PFSK-1 (cell line): Measurements from ENCODE around the gene CFP.
A peak's percentile ranks its signal among the peaks of the same experiment; 100 is the strongest.

Experiments
- FOXP2 ChIP-seq: optimal IDR thresholded peaks from 2 replicates; pipeline ENCODE3; 2011; ENCODE audit warnings: borderline replicate concordance, control low read depth, inconsistent platforms; ENCODE audit not compliant: insufficient read depth; ENCODE audit errors: extremely low read length, extremely low read depth
- POLR2AphosphoS5 ChIP-seq: IDR thresholded peaks from 2 replicates; pipeline ENCODE4 v1.6.1; 2012; ENCODE audit warnings: low read depth, mild to moderate bottlenecking, control low read depth, low read length, moderate library complexity
- REST ChIP-seq, 2 experiments: IDR thresholded peaks; 2 replicates each; pipeline versions ENCODE4 v1.6.1 to v1.8.0; 2011 to 2012; ENCODE audit warnings: low read depth in 2 of 2, low read length in 2 of 2, control low read depth in 1 of 2, inconsistent platforms in 1 of 2, mild to moderate bottlenecking in 1 of 2, moderate library complexity in 1 of 2; ENCODE audit not compliant: insufficient read depth in 1 of 2
- SIN3A ChIP-seq: IDR thresholded peaks from 2 replicates; pipeline ENCODE4 v1.6.1; 2012; ENCODE audit warnings: mild to moderate bottlenecking, low read length, moderate library complexity, borderline replicate concordance; ENCODE audit not compliant: insufficient read depth
- TAF1 ChIP-seq: IDR thresholded peaks from 2 replicates; pipeline ENCODE4 v1.6.1; 2012; ENCODE audit warnings: low read length, control low read depth, borderline replicate concordance; ENCODE audit not compliant: insufficient read depth

Gene CFP

GRCh38 chrX:47659421-47659726 lies 29.6 kb upstream of the CFP start:
- no peak for TF ChIP-seq REST (IDR thresholded peaks at IDR 0.05; ENCODE audit: insufficient read depth in 1 of 2, low read depth in 2 of 2, low read length in 2 of 2)
- no peak for TF ChIP-seq FOXP2
- no peak for TF ChIP-seq SIN3A
- no peak for TF ChIP-seq POLR2AphosphoS5
- TF ChIP-seq TAF1, result no peak

- TF ChIP-seq REST (IDR thresholded peaks at IDR 0.05; ENCODE audit: insufficient read depth in 1 of 2, low read depth in 2 of 2, low read length in 2 of 2) (no peak), POLR2AphosphoS5 (peak; percentile 66), SIN3A (no peak), TAF1 (peak; percentile 59; the same call in 1 of the 2 replicates)
Measured at GRCh38 chrX:47658684-47659420, 29.1 kb upstream of the CFP start, which contains the start of gene UXT. TSS of gene UXT (minus strand) at chrX:47659180. CDS start at chrX:47658927, 253 bp downstream.

- no peak for TF ChIP-seq FOXP2
- no peak for TF ChIP-seq REST (IDR thresholded peaks at IDR 0.05; ENCODE audit: insufficient read depth in 1 of 2, low read depth in 2 of 2, low read length in 2 of 2)
- TF ChIP-seq POLR2AphosphoS5, result no peak
- no peak for TF ChIP-seq SIN3A
- TF ChIP-seq TAF1, result no peak
Measured at GRCh38 chrX:47658301-47658683, 28.6 kb upstream of the CFP start.

GRCh38 chrX:47651043-47651905 lies 21.5 kb upstream of the CFP start:
- TF ChIP-seq FOXP2 (no peak), SIN3A (no peak), TAF1 (no peak), POLR2AphosphoS5 (no peak), REST (IDR thresholded peaks at IDR 0.05; ENCODE audit: insufficient read depth in 1 of 2, low read depth in 2 of 2, low read length in 2 of 2) (no peak)
